SK-N-SH treated with all-trans-retinoic acid at 6 μM for 48 hours (cell line): ENCODE measurements around the gene RAI2.

Source experiments
- ATAC-seq: fragments of 200-7000 bp; cut with Tn5 transposase; 3 replicates; pipeline ENCODE4 v1.9.1; 2020; ENCODE audit warnings: mild to moderate bottlenecking, moderate library complexity
- ARNTL ChIP-seq: fragments of 450-650 bp; formaldehyde crosslinking; IDR thresholded peaks from 2 replicates; pipeline ENCODE4 v1.5.0; 2020; ENCODE audit warnings: low read depth, mild to moderate bottlenecking, moderate library complexity, borderline replicate concordance
- BACH2 ChIP-seq: fragments of 250-450 bp; sonication (Bioruptor Pico); IDR thresholded peaks from 2 replicates; pipeline ENCODE4 v1.9.0; 2021; ENCODE audit warnings: mild to moderate bottlenecking, borderline replicate concordance
- CREB5 ChIP-seq: fragments of 250-450 bp; sonication (Bioruptor Pico); IDR thresholded peaks from 2 replicates; pipeline ENCODE4 v1.5.1; 2020; ENCODE audit warnings: low read depth, mild to moderate bottlenecking, moderate library complexity
- CSDC2 ChIP-seq: fragments of 250-450 bp; sonication (Bioruptor Pico); IDR thresholded peaks from 2 replicates; pipeline ENCODE4 v1.5.0; 2020; ENCODE audit warnings: mild to moderate bottlenecking, moderate library complexity
- ESRRG ChIP-seq: fragments of 250-450 bp; sonication (Bioruptor Pico); IDR thresholded peaks from 2 replicates; pipeline ENCODE4 v1.6.1; 2021; ENCODE audit warnings: mild to moderate bottlenecking
- GLIS3 ChIP-seq: fragments of 250-450 bp; sonication (Bioruptor Pico); IDR thresholded peaks from 2 replicates; pipeline ENCODE4 v1.5.0; 2020; ENCODE audit warnings: mild to moderate bottlenecking, moderate library complexity
- OSR1 ChIP-seq: fragments of 250-450 bp; sonication (Bioruptor Pico); IDR thresholded peaks from 2 replicates; pipeline ENCODE4 v1.8.0; 2022; ENCODE audit warnings: moderate library complexity, mild to moderate bottlenecking, inconsistent platforms
- PATZ1 ChIP-seq: fragments of 250-450 bp; sonication (Bioruptor Pico); IDR thresholded peaks from 2 replicates; pipeline ENCODE4 v1.8.0; 2020; ENCODE audit warnings: mild to moderate bottlenecking, moderate library complexity, borderline replicate concordance
- PPARA ChIP-seq: fragments of 250-450 bp; sonication (Bioruptor Pico); IDR thresholded peaks from 2 replicates; pipeline ENCODE4 v1.5.0; 2020; ENCODE audit warnings: mild to moderate bottlenecking, borderline replicate concordance
- RARB ChIP-seq: fragments of 250-450 bp; sonication (Bioruptor Pico); IDR thresholded peaks from 2 replicates; pipeline ENCODE4 v1.8.0; 2021; ENCODE audit warnings: mild to moderate bottlenecking, moderate library complexity
- SNAI2 ChIP-seq: fragments of 250-450 bp; sonication (Bioruptor Pico); IDR thresholded peaks from 2 replicates; pipeline ENCODE4 v1.5.0; 2020; ENCODE audit warnings: mild to moderate bottlenecking, moderate library complexity
- TCF4 ChIP-seq: fragments of 250-450 bp; sonication (Bioruptor Pico); IDR thresholded peaks from 2 replicates; pipeline ENCODE4 v1.8.0; 2021; ENCODE audit warnings: mild to moderate bottlenecking, moderate library complexity, borderline replicate concordance
- TOX ChIP-seq: fragments of 250-450 bp; sonication (Bioruptor Pico); IDR thresholded peaks from 2 replicates; pipeline ENCODE4 v1.8.0; 2021; ENCODE audit warnings: mild to moderate bottlenecking, moderate library complexity, borderline replicate concordance
- ZC3H10 ChIP-seq: fragments of 250-450 bp; sonication (Bioruptor Pico); IDR thresholded peaks from 2 replicates; pipeline ENCODE4 v1.5.1; 2021; ENCODE audit warnings: mild to moderate bottlenecking, moderate library complexity
- ZFP3 ChIP-seq: fragments of 250-450 bp; sonication (Bioruptor Pico); IDR thresholded peaks from 2 replicates; pipeline ENCODE4 v1.5.0; 2020; ENCODE audit warnings: mild to moderate bottlenecking, moderate library complexity
- ZFP30 ChIP-seq: fragments of 450-650 bp; formaldehyde crosslinking; IDR thresholded peaks from 2 replicates; pipeline ENCODE4 v1.5.0; 2022; ENCODE audit warnings: mild to moderate bottlenecking, moderate library complexity
- ZNF565 ChIP-seq: fragments of 450-650 bp; formaldehyde crosslinking; conservative IDR thresholded peaks from 2 replicates; pipeline ENCODE4 v1.5.0; 2020; ENCODE audit warnings: low read depth, mild to moderate bottlenecking, moderate library complexity
- ZNF8 ChIP-seq: fragments of 450-650 bp; formaldehyde crosslinking; IDR thresholded peaks from 2 replicates; pipeline ENCODE4 v1.5.0; 2020; ENCODE audit warnings: mild to moderate bottlenecking, moderate library complexity
- TF ChIP-seq, protein P1 (sequence below): fragments of 250-450 bp; sonication (Bioruptor Pico); IDR thresholded peaks from 2 replicates; pipeline ENCODE4 v1.5.1; 2021; ENCODE audit warnings: mild to moderate bottlenecking, moderate library complexity
- TF ChIP-seq, protein P2 (sequence below): fragments of 250-450 bp; sonication (Bioruptor Pico); IDR thresholded peaks from 2 replicates; pipeline ENCODE4 v1.8.0; 2021; ENCODE audit warnings: low read depth, mild to moderate bottlenecking, moderate library complexity, borderline replicate concordance
- TF ChIP-seq, protein P3 (sequence below): fragments of 250-450 bp; sonication (Bioruptor Pico); IDR thresholded peaks from 2 replicates; pipeline ENCODE4 v1.5.0; 2020; ENCODE audit warnings: mild to moderate bottlenecking, moderate library complexity

RAI2 gene

DNA sequence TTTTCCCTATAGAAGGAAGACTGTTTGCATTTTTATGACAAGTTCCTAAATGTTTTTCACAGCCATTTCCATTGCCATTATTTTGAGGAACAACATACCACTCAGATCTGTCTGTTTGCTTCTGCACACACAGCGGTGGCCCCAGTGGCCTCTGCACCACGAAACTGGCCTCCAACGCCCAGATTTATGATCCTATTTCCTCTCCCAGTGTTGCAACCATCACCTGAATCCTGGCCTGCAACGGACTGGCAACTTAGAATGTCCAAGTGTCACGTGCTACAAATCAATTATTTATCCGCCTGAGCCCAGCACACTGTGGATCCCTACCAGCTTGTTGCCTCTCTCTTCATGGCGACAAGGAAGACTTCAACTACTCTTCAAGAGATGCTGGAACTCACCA lies 9.2 kb downstream of the RAI2 start:
- no peak for TF ChIP-seq RARB (CRISPR knock-in tag)
- no peak for ATAC-seq

- ATAC-seq, result no peak
Measured at GRCh38 chrX:17848545-17849265, 12.4 kb downstream of the RAI2 start.

GRCh38 chrX:17846045-17846444 lies 15.1 kb downstream of the RAI2 start:
- ATAC-seq, result no peak
- TF ChIP-seq ZNF565 (CRISPR knock-in tag), result no peak
- no peak for TF ChIP-seq TOX (CRISPR knock-in tag)
- TF ChIP-seq PPARA (CRISPR knock-in tag), result no peak
- TF ChIP-seq, all 23 proteins: peak for 0

More at GRCh38 chrX:17848545-17849265, 12.4 kb downstream of the RAI2 start:
- TF ChIP-seq ZFP3 (no peak), ZNF8 (CRISPR knock-in tag) (no peak), CSDC2 (no peak), PPARA (CRISPR knock-in tag) (no peak), ESRRG (CRISPR knock-in tag) (no peak), BACH2 (CRISPR knock-in tag) (no peak), ARNTL (CRISPR knock-in tag) (no peak), PATZ1 (CRISPR knock-in tag) (no peak), GLIS3 (CRISPR knock-in tag) (no peak)

GRCh38 chrX:17844236-17844635 lies 16.9 kb downstream of the RAI2 start:
- ATAC-seq, result no peak
- TF ChIP-seq ZFP30 (CRISPR knock-in tag), result no peak
- TF ChIP-seq, protein P1, sequence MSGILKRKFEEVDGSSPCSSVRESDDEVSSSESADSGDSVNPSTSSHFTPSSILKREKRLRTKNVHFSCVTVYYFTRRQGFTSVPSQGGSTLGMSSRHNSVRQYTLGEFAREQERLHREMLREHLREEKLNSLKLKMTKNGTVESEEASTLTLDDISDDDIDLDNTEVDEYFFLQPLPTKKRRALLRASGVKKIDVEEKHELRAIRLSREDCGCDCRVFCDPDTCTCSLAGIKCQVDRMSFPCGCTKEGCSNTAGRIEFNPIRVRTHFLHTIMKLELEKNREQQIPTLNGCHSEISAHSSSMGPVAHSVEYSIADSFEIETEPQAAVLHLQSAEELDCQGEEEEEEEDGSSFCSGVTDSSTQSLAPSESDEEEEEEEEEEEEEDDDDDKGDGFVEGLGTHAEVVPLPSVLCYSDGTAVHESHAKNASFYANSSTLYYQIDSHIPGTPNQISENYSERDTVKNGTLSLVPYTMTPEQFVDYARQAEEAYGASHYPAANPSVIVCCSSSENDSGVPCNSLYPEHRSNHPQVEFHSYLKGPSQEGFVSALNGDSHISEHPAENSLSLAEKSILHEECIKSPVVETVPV, result no peak
- TF ChIP-seq CSDC2, result no peak
- TF ChIP-seq ZC3H10, result no peak
- TF ChIP-seq SNAI2 (CRISPR knock-in tag), result no peak
- no peak for TF ChIP-seq OSR1 (CRISPR knock-in tag)
- no peak for TF ChIP-seq TOX (CRISPR knock-in tag)
- no peak for TF ChIP-seq RARB (CRISPR knock-in tag)
- TF ChIP-seq CREB5 (CRISPR knock-in tag), result no peak
- TF ChIP-seq GLIS3 (CRISPR knock-in tag), result no peak
- TF ChIP-seq, protein P2, sequence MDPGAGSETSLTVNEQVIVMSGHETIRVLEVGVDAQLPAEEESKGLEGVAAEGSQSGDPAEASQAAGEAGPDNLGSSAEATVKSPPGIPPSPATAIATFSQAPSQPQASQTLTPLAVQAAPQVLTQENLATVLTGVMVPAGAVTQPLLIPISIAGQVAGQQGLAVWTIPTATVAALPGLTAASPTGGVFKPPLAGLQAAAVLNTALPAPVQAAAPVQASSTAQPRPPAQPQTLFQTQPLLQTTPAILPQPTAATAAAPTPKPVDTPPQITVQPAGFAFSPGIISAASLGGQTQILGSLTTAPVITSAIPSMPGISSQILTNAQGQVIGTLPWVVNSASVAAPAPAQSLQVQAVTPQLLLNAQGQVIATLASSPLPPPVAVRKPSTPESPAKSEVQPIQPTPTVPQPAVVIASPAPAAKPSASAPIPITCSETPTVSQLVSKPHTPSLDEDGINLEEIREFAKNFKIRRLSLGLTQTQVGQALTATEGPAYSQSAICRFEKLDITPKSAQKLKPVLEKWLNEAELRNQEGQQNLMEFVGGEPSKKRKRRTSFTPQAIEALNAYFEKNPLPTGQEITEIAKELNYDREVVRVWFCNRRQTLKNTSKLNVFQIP (CRISPR knock-in tag), result no peak
- no peak for TF ChIP-seq ZNF8 (CRISPR knock-in tag)
- no peak for TF ChIP-seq TCF4 (CRISPR knock-in tag)
- TF ChIP-seq ZNF565 (CRISPR knock-in tag), result no peak
- TF ChIP-seq, protein P3, sequence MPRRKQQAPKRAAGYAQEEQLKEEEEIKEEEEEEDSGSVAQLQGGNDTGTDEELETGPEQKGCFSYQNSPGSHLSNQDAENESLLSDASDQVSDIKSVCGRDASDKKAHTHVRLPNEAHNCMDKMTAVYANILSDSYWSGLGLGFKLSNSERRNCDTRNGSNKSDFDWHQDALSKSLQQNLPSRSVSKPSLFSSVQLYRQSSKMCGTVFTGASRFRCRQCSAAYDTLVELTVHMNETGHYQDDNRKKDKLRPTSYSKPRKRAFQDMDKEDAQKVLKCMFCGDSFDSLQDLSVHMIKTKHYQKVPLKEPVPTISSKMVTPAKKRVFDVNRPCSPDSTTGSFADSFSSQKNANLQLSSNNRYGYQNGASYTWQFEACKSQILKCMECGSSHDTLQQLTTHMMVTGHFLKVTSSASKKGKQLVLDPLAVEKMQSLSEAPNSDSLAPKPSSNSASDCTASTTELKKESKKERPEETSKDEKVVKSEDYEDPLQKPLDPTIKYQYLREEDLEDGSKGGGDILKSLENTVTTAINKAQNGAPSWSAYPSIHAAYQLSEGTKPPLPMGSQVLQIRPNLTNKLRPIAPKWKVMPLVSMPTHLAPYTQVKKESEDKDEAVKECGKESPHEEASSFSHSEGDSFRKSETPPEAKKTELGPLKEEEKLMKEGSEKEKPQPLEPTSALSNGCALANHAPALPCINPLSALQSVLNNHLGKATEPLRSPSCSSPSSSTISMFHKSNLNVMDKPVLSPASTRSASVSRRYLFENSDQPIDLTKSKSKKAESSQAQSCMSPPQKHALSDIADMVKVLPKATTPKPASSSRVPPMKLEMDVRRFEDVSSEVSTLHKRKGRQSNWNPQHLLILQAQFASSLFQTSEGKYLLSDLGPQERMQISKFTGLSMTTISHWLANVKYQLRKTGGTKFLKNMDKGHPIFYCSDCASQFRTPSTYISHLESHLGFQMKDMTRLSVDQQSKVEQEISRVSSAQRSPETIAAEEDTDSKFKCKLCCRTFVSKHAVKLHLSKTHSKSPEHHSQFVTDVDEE, result no peak
- TF ChIP-seq PPARA (CRISPR knock-in tag), result no peak
